ENCODE results near the gene TRPC4AP.

The TRPC4AP gene

DNA sequence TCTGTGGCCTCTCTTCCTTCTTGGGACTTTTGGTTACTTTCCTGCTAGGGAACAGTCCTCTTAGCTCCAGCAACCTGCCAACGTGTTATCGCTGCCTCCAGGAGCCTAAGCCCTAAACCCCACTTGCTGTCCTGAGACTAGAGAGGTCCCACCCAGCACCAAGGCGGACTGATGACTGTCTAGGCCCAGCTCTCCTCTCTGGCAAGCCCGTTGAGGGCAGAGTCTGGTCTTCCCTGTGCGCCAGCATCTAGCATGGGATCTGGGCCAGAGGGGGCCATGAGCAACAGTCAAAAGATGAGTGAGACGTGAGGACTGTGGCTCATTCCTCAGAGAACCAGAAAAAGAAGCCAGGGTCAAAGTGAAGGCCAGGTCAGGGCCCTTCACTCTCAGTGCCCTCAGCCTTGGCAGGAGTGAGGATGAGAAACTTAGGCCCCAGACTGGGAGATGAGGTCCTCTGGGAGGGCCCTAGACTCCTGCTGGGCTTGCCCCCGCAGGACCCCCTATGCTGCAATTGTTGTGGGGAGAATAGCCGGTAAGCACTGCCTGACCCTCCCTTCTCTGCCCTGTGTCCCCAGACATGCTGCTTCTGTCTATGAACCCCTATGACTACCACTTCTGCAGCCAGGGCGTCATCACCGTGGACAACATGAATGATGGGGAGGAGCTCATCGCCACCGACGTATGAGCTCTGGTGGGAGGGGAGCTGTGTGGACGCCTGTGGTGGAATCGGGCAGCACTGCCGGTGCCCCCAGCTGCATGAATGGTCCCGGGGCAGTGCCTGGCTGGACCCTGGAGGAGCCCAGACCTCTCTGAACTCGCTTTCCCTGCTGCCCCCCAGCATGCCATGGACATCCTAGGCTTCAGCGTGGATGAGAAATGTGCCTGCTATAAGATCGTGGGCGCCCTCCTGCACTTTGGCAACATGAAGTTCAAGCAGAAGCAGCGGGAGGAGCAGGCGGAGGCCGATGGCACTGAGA lies 106.0 kb downstream of the TRPC4AP start:
- no peak for DNase-seq

- DNase-seq = no peak
Observed at GRCh38 chr20:34985461-34986310, 106.9 kb downstream of the TRPC4AP start.

- DNase-seq = no peak
Observed at GRCh38 chr20:34984756-34985261, 107.8 kb downstream of the TRPC4AP start.

DNA sequence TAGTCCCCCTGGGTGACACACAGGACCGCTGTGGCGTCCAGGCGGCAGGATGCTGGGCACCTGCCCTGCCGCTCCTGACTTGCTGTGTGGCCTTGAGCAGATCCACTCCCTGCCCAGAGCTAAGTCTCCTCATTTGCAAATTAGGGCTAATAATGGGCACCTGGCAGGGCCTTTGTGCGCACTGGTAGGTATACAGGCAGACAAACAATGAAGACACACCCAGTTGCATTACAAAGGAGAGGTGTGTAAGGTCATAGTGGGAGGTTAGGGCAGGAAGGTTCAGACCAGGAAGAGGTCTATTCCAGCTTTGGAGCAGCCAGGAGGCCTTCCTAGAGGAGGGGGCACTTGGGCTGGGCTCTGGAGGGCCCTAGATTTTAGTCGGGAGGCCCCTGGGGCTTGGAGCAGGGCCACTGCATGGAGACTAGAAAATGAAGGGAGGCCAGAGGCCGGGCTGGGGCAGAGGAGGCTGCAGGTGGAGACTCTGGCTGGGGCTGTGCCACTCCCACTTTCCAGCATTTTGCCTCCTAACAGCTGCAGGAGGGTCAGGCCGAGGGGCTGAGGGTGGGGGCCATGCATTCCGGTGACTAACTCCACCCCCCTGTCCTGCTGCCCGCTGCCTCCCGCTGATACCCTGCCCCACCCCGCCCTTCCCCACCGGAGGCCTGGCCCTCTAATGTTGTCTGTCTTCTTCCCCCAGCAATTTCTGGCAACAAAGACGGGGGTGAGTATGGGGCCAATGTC lies 108.4 kb downstream of the TRPC4AP start:
- peak; percentile 8 for DNase-seq

GRCh38 chr20:34983089-34983820 lies 109.4 kb downstream of the TRPC4AP start:
- no peak for DNase-seq

GRCh38 chr20:34982270-34983088 lies 110.1 kb downstream of the TRPC4AP start:
- no peak for DNase-seq

- DNase-seq = no peak
Observed at GRCh38 chr20:34980543-34981233, 111.9 kb downstream of the TRPC4AP start.

DNA sequence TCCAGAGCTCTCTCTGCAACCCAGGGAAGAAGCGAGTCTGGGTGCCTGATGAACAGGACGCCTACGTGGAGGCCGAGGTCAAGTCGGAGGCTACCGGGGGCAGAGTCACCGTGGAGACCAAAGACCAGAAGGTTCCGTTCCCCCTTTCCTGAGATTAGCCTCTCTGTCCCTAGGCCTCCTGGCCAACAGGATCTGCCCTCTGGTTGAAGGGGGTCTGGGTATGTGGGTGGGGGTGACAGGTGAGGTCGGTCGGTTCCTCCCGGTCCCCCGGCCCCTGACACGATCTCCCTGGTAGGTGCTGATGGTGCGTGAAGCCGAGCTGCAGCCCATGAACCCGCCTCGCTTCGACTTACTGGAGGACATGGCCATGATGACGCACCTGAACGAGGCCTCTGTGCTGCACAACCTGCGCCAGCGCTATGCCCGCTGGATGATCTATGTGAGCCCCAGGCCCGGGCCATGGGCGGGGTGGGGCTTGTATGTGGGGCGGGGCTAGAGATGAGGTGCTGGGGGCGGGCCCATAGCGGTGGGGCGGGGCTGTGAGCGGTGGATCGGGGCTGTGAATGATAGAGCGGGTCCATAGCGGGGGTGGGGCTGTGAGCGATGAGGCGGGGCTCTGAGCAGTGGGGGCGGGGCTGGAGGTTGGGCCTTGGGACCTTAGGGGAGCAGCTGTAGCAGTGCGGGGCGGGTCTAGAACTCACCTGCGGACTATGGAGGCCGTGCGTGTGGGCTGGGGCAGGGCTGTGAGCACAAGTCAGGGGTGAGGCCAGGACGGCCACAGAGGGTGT lies 113.0 kb downstream of the TRPC4AP start:
- DNase-seq = no peak

DNA sequence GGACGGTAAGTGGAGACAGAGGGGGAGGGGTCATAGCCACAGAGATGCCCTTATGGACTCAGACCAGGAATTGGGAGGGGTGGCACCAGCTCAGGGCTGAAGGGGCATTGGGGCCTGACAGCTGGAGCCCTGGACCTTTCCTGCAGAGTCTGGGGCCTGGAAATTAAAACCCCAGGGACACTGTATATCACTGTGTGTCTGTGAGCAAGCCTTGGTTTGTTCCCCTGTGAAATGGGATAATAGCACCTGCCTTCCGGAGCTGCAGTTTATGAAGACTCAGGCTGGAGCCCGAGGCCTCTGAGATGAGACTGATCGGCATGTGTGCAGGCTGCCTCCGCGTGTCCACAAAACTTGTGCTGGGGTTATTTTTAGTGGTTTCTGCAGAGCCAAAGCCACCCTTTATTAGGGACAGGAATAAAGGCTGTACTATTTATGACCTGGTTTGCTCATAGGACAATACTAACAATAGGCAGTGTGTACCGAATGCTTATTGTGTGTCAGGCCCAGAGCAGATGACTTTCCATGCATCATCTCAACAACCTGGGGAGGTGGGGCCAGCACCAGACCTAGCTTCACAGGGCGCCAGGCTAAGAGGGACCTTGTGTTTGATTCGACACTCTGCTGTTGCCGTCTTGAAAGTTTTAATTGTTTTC lies 114.4 kb downstream of the TRPC4AP start:
- DNase-seq = no peak

- no peak for DNase-seq
Observed at GRCh38 chr20:34977365-34978091, 115.1 kb downstream of the TRPC4AP start.

- no peak for DNase-seq
Observed at GRCh38 chr20:34976286-34976685, 116.3 kb downstream of the TRPC4AP start.

- no peak for DNase-seq
Observed at GRCh38 chr20:34974246-34974645, 118.4 kb downstream of the TRPC4AP start.

DNA sequence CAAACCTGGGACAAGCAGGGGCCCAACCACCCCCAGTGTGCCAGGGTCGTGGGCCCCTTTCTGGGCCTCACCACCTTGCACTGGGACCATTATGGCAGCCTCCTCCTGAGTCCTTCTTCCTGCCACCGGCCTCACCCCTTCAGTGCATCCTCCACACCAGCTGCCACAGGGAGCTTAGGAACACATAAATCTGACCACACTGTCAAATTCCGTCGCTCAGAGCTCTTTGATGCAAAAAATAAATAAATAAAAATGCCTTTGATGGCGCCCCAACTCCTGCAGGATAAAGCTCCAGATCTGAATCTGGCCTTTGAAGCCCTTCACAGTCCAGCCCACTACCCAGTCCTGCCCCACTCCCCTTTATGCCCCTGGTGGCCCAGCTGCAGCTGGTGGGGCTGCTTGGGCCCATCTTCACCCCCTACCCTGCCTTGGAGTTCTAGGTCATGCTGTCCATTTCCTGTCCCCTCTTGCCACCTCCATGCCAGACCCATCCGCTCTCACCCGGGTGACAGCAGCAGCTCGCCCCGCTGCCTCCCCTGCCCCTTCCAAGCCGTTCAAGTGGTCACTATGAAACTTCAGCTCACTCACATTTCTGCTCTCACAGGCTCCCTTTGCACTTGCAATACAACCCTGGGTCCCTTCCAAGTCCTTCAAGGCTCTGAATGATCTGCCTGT lies 120.9 kb downstream of the TRPC4AP start:
- DNase-seq = no peak

DNA sequence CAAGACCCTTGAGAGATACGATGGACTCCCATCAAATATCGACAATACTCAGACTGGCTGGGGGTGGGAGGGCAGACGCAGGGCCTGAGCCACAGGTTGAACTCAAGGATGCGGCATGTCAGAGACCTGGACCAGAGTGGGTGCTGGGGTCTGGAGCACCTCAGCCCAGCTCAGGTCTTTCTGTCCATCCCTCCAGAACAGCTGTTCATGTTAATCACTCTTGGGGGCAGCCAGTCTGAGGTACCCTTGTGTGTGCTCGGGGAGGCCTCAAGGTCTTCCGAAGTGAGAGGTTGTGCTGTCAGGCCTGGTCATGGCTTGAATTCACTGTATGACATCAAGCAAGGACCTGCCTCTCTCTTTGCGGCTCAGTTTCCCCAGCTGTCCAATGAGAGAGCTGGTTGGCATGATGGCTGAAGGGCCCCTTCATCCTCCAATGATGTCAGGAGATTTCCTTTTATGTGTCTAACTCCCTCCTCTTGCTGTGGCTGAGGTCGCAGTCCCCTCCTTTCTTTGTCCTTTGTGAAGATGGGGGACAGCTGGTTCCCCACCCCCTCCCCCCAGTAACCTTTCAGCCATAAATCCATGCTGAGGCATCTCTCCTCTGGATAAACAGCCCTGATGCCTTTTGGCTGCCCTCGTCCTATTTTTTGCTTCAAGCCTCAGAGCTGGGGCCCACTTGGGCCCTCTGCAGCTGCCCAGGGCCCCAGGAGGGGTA lies 121.6 kb downstream of the TRPC4AP start:
- DNase-seq = no peak

GRCh38 chr20:34970193-34970840 lies 122.3 kb downstream of the TRPC4AP start:
- DNase-seq = no peak

- DNase-seq = no peak
Observed at GRCh38 chr20:34968042-34968775, 124.4 kb downstream of the TRPC4AP start.

All from hematopoietic multipotent progenitor cell treated with erythropoietin and hydrocortisone succinate and interleukin-3 and kit ligand, for 8 days (in vitro differentiated cells).